BLaER1 (cell line): ENCODE results near the gene ZNF407.

ENCODE experiments used
- H3K27ac ChIP-seq: shearing (Covaris generic); formaldehyde crosslinking; 2 replicates; pipeline ENCODE4 v1.8.1; 2022
- H3K27me3 ChIP-seq: shearing (Covaris generic); formaldehyde crosslinking; 2 replicates; pipeline ENCODE4 v1.8.1; 2022
- H3K36me3 ChIP-seq: shearing (Covaris generic); formaldehyde crosslinking; 2 replicates; pipeline ENCODE4 v1.8.1; 2022
- H3K4me1 ChIP-seq: shearing (Covaris generic); formaldehyde crosslinking; 2 replicates; pipeline ENCODE4 v1.8.1; 2022
- H3K4me2 ChIP-seq: shearing (Covaris generic); formaldehyde crosslinking; 2 replicates; pipeline ENCODE4 v1.8.1; 2022
- H3K4me3 ChIP-seq: shearing (Covaris generic); formaldehyde crosslinking; 2 replicates; pipeline ENCODE4 v1.8.1; 2022
- H3K9ac ChIP-seq: shearing (Covaris generic); formaldehyde crosslinking; 2 replicates; pipeline ENCODE4 v1.8.1; 2022
- H3K9me3 ChIP-seq: shearing (Covaris generic); formaldehyde crosslinking; 2 replicates; pipeline ENCODE4 v1.8.1; 2022
- H4K20me1 ChIP-seq: shearing (Covaris generic); formaldehyde crosslinking; 2 replicates; pipeline ENCODE4 v1.8.1; 2022
- Cebpa-rat ChIP-seq: shearing (Covaris generic); IDR thresholded peaks from 2 replicates; pipeline ENCODE4 v1.8.1; 2022

Gene ZNF407

DNA sequence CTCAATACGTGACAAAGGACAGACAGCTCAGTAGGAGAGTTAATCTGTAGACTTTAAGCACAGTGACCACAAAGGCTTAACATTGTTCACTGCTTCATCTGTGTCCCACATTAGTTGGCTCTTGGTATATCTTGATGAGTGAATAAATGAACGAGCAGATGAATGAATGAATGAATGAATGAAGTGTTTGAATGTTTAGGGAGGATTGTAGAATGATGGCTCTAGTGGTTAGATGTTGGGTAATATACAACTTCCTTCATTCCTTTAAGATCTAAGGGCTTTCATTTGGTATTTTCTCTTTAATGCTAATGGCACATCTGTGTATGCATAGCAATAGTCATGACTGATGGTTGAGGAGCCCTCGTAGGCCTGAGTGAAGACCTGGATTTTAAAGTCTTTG is 40.5 kb downstream of the ZNF407 start:
- no peaks in the 10 kb centered on the region for H3K9me3 ChIP-seq
- TF ChIP-seq Cebpa-rat: no peak

DNA sequence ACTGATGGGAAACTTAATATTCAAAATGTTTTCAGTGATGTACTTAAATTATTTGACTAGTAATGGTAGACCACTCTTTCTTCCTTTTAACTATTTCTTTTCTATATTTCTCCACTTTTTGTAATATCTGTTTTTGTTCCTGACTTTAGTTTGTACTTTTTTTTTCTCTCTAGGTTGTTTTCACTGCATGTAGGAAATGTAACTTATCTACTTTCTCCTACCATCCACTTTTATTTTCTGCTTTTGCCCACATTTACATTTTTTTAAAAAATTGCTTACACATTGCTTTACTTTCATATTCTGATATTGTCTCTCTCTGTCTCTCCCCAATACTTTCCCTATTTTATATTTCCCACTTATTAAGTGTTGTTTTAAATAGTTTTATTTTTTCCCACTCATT is 47.0 kb downstream of the ZNF407 start:
- H3K4me1 ChIP-seq: no peaks in the 10 kb centered on the region
- no peaks in the 10 kb centered on the region for H4K20me1 ChIP-seq
- TF ChIP-seq Cebpa-rat: no peak
- no peak overlapping the region for H3K27ac ChIP-seq
- peaks cover 16% of the 10 kb centered on the region; the same call in 1 of the 2 replicates for H3K36me3 ChIP-seq
- no peak overlapping the region for H3K4me2 ChIP-seq
- no peak overlapping the region for H3K9ac ChIP-seq
- H3K9me3 ChIP-seq: no peaks in the 10 kb centered on the region
- no peaks in the 10 kb centered on the region for H3K27me3 ChIP-seq
- no peak overlapping the region for H3K4me3 ChIP-seq

More for the DNA sequence above, 40.5 kb downstream of the ZNF407 start:
- H3K27ac ChIP-seq: no peak overlapping the region
- no peaks in the 10 kb centered on the region for H4K20me1 ChIP-seq
- no peaks in the 10 kb centered on the region for H3K4me1 ChIP-seq
- H3K27me3 ChIP-seq: no peaks in the 10 kb centered on the region
- no peak overlapping the region for H3K4me3 ChIP-seq
- H3K9ac ChIP-seq: no peak overlapping the region
- H3K4me2 ChIP-seq: no peak overlapping the region
- peaks cover 31% of the 10 kb centered on the region for H3K36me3 ChIP-seq

DNA sequence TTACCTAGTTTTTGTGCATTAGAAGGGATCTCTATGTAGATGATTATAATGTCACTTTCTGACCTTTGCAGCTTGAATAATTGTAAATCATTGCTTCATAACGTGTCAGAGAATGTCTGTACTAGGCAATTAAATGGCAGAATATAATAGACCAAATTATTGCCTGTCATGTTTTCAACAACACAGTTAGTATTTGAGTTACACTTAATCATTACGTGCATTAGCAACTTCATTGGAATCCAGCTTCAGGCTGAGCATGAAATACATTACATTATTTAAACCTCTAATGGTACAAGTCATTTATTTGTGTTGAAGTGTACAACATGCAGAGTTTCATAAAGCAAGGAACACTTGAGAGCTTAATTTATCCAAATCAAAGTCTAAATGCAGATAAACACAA is 48.0 kb downstream of the ZNF407 start:
- H3K27me3 ChIP-seq: no peaks in the 10 kb centered on the region
- H3K4me2 ChIP-seq: no peak overlapping the region
- no peak overlapping the region for H3K4me3 ChIP-seq
- H3K4me1 ChIP-seq: no peaks in the 10 kb centered on the region
- H4K20me1 ChIP-seq: no peaks in the 10 kb centered on the region
- no peaks in the 10 kb centered on the region for H3K9me3 ChIP-seq
- H3K36me3 ChIP-seq: peaks cover 16% of the 10 kb centered on the region; the same call in 1 of the 2 replicates
- no peak for TF ChIP-seq Cebpa-rat
- no peak overlapping the region for H3K9ac ChIP-seq
- no peak overlapping the region for H3K27ac ChIP-seq

DNA sequence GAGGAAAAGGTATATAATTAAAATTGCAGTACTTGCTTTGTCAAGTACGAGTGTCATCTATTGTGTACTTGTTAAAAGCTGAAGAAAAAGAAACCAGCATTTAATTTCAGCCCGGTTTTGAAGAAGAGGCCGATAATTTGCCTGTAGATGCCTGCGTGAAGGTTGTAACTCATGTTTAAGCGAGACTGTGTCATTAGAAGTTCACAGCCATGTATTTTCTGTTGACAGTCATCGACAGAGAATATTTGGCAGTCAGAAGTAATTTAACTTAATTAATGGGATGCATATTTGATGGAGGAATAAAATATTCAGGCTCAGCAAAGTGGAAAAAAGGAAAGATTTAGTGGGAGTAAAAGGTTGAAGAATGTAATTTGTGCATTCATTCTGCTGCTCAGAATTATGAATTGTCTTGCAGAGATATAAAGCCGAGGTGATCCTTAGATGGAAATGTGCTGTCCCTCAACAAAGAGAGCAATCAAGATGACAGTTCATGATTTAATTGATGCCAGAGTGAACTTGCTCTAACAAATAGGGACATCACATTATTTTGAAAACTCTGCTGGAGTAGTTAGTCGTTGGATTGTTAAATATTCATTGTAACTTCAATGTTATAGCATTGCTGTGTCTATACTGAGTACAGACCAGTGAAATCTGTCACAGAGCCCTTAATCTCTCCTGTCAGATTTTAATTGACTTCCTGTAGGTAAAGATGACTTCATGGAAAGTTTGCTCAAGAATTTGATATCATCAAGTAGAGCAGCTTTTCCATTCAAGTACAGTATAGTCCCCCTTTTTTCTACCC is 53.9 kb downstream of the ZNF407 start:
- H3K27ac ChIP-seq: no peak overlapping the region
- H3K27me3 ChIP-seq: no peaks in the 10 kb centered on the region
- no peaks in the 10 kb centered on the region for H4K20me1 ChIP-seq
- H3K4me2 ChIP-seq: no peak overlapping the region
- no peak overlapping the region for H3K9ac ChIP-seq
- no peak overlapping the region for H3K4me3 ChIP-seq
- H3K4me1 ChIP-seq: no peaks in the 10 kb centered on the region
- peaks cover 11% of the 10 kb centered on the region; the same call in 1 of the 2 replicates for H3K36me3 ChIP-seq
- TF ChIP-seq Cebpa-rat: no peak
- no peaks in the 10 kb centered on the region for H3K9me3 ChIP-seq

DNA sequence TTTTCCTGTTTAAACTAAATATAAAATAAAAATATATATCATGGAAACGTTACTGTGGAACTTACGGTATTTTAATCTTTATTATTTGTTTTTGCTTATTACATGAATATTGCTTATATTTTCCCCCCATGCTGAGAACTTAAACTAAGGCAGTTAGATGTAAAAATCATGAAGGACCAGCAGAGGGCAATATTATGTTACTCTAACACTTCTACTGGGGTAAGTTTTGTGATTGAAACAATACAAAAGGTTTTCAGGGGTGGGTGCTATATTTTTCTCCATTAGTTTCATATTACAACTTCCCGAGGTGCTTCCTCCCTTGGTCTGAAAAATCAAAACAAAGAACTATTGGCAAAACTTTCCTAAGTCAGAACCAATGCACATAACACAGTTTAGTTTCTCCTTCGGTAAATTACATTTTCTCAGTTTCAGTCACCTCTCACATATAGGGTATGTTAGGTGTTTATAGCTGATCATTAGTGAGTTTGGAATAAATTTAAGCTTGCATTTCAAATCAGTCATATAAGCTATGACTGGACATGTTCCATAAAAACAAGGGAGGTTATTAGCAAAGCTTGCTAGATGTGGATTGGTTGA is 54.8 kb downstream of the ZNF407 start:
- peaks cover 8% of the 10 kb centered on the region; the same call in 1 of the 2 replicates for H3K36me3 ChIP-seq
- no peak overlapping the region for H3K27ac ChIP-seq
- no peak for TF ChIP-seq Cebpa-rat
- H3K4me2 ChIP-seq: no peak overlapping the region
- H3K9ac ChIP-seq: no peak overlapping the region
- H3K9me3 ChIP-seq: no peaks in the 10 kb centered on the region
- no peaks in the 10 kb centered on the region for H3K4me1 ChIP-seq
- H3K4me3 ChIP-seq: no peak overlapping the region
- no peaks in the 10 kb centered on the region for H4K20me1 ChIP-seq
- no peaks in the 10 kb centered on the region for H3K27me3 ChIP-seq

DNA sequence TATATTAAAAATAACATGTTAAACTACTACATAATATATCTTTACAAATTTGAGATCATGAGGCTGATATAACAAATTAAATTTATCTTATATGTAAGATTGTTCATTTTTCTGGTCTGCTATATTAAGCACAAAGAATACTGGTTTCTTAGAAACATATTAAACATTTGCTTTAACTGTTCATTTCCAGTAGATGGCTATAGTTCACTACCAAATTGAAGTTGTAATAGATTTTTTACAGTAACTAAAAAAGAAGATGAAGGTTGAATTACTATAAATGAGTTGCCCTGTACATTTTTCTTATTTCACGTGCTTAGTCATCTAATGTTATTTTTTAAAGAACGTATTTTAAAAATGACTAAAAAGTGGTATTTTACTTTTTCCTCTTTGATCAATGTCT is 57.0 kb downstream of the ZNF407 start:
- no peaks in the 10 kb centered on the region for H3K4me1 ChIP-seq
- H3K36me3 ChIP-seq: no peaks in the 10 kb centered on the region
- no peak overlapping the region for H3K9ac ChIP-seq
- no peak overlapping the region for H3K4me3 ChIP-seq
- H3K27ac ChIP-seq: no peak overlapping the region
- H3K9me3 ChIP-seq: no peaks in the 10 kb centered on the region
- no peak for TF ChIP-seq Cebpa-rat
- no peak overlapping the region for H3K4me2 ChIP-seq
- H4K20me1 ChIP-seq: no peaks in the 10 kb centered on the region
- H3K27me3 ChIP-seq: no peaks in the 10 kb centered on the region

DNA sequence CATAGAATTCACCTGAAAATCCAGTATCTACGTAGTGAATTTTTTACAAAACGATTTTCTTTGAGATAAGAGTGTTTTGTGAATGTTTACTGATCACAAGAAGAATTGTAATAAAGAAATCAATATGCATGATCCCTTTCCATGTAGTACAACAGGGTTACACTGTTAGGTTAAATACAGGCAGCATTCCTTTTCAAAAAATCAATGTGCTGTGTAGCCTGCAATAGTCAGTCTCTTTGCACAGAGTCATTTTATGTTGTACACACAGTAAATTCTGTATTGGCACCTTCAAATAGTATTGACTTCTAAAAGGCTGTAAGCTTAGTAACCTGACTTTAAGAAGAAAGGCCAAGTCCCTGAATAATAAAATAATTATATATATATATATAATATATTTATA is 63.3 kb downstream of the ZNF407 start:
- no peaks in the 10 kb centered on the region for H3K9me3 ChIP-seq
- TF ChIP-seq Cebpa-rat: no peak
- no peak overlapping the region for H3K4me3 ChIP-seq
- no peaks in the 10 kb centered on the region for H3K27me3 ChIP-seq
- H3K9ac ChIP-seq: no peak overlapping the region
- H3K27ac ChIP-seq: no peak overlapping the region
- no peak overlapping the region for H3K4me2 ChIP-seq
- H3K4me1 ChIP-seq: no peaks in the 10 kb centered on the region
- H4K20me1 ChIP-seq: no peaks in the 10 kb centered on the region
- H3K36me3 ChIP-seq: peaks cover 11% of the 10 kb centered on the region; the same call in 1 of the 2 replicates

DNA sequence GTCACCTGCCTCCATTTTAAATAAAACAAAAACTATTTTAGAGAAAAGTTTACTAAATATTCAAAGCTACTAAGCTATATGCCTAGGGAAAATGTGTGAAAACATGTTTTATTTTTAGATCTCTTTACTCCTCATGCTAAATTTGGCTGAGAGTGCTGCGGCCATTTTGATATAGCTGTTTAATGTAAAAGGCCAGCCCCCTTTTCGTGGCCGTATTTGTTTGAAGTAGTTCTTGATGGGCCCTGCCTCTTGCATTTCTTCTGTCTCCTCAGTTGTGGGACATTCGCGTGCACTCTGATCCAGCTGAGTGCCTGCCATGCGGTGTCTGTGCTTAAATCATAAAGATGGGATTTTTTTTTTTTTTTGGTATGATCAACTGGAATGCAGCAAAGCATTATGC is 64.0 kb downstream of the ZNF407 start:
- Histone ChIP-seq H3K9ac (no peak overlapping the region), H3K4me2 (no peak overlapping the region), H3K4me1 (peaks cover 5% of the 10 kb centered on the region; the same call in 1 of the 2 replicates), H3K27me3 (no peaks in the 10 kb centered on the region), H3K36me3 (peaks cover 12% of the 10 kb centered on the region; the same call in 1 of the 2 replicates), H4K20me1 (no peaks in the 10 kb centered on the region), H3K27ac (no peak overlapping the region), H3K4me3 (no peak overlapping the region), H3K9me3 (no peaks in the 10 kb centered on the region)
- no peak for TF ChIP-seq Cebpa-rat

DNA sequence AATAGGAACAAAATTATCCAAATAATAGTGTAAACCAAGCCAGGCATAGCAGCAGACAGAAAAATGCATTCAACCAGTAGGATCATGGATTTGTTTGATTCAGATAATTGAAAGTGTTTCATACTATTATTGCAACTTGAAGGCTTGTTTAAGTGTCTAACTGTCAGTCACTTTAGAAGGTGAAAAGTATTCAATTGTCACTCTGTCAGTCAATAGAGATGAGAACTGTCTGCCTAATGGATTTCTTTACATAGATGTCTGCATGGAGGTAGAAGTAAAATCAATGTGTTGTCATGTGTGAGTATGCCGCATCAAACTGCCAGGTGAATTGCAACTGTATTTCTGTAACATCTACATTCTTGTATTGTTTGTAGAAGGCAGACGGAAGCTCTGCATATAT is 65.0 kb downstream of the ZNF407 start:
- H3K4me1 ChIP-seq: peaks cover 9% of the 10 kb centered on the region; the same call in 1 of the 2 replicates
- no peak overlapping the region for H3K27ac ChIP-seq
- no peaks in the 10 kb centered on the region for H3K9me3 ChIP-seq
- H3K36me3 ChIP-seq: peaks cover 12% of the 10 kb centered on the region; the same call in 1 of the 2 replicates
- H4K20me1 ChIP-seq: no peaks in the 10 kb centered on the region
- no peak overlapping the region for H3K9ac ChIP-seq
- no peak overlapping the region for H3K4me2 ChIP-seq
- no peak overlapping the region for H3K4me3 ChIP-seq
- no peak for TF ChIP-seq Cebpa-rat
- H3K27me3 ChIP-seq: no peaks in the 10 kb centered on the region

DNA sequence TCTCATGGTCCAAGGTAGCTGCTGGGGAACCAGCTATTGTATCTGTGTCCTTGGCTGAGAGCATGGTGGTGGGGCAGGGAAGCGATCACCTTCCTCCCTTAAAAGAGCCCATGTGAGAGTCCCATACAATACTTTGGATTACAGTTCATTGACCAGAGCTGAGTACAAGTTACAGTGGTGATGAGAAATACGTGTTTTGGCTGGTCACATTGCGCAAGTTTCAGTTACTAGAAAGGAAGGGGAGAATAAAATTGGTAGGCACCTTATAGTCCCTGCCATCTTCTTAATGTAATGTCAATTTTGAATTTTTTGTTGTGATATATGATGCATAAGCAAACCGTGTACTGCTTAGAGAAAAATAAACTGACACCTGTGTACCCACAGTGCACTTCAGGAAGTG is 67.7 kb downstream of the ZNF407 start:
- H3K4me2 ChIP-seq: no peak overlapping the region
- no peak overlapping the region for H3K4me3 ChIP-seq
- no peaks in the 10 kb centered on the region for H4K20me1 ChIP-seq
- H3K27me3 ChIP-seq: no peaks in the 10 kb centered on the region
- no peak overlapping the region for H3K27ac ChIP-seq
- peaks cover 15% of the 10 kb centered on the region for H3K36me3 ChIP-seq
- TF ChIP-seq Cebpa-rat: no peak
- H3K4me1 ChIP-seq: peaks cover 9% of the 10 kb centered on the region; the same call in 1 of the 2 replicates
- H3K9ac ChIP-seq: no peak overlapping the region
- no peaks in the 10 kb centered on the region for H3K9me3 ChIP-seq
